OCI-LY7 (cell line): ENCODE results near the gene EXOSC10. TPM values are rescaled to one million over a fixed set of nuclear protein-coding genes. Genes with fewer than 3 reads are reported as not detected.
A peak's percentile ranks its signal among the peaks of the same experiment; 100 is the strongest.
"Not testable (repeated sequence)": the region's sequence is repeated elsewhere in the genome, so short reads cannot be mapped to it uniquely, and the experiment has no call there.

ENCODE experiments used
- BruUV-seq: library from RNA; stranded (reverse); fragments of 400-500 nt; replicated peaks from 2 replicates; lab custom pipeline; 2021; lab: Mats Ljungman, UMichigan
- CTCF ChIA-PET: fragments of 300-600 bp; sonication (Branson Sonifier 250); formaldehyde crosslinking; loops from one replicate; lab custom pipeline; 2022; ENCODE audit warnings: antibody characterized with exemption; ENCODE audit not compliant: unreplicated experiment; lab: Charles Lee
- POLR2A ChIA-PET: fragments of 300-600 bp; sonication (Branson Sonifier 250); formaldehyde crosslinking; loops from one replicate; lab custom pipeline; 2022; ENCODE audit warnings: antibody characterized with exemption; lab: Charles Lee
- DNase-seq: peaks from one replicate; pipeline ENCODE4 v3.0.0-alpha.2; 2015; ENCODE audit warnings: low spot score
- H2AFZ ChIP-seq: fragments of 200-600 bp; sonication (generic), shearing (Covaris generic); 2 replicates; pipeline ENCODE4 v1.6.1; 2014; ENCODE audit warnings: mild to moderate bottlenecking, antibody characterized with exemption, low read length, moderate library complexity
- H3K27ac ChIP-seq: fragments of 200-600 bp; sonication (generic); 2 replicates; pipeline ENCODE4 v1.5.1; 2014; ENCODE audit warnings: mixed run types, low read depth, mild to moderate bottlenecking, moderate library complexity, low read length, inconsistent platforms; ENCODE audit not compliant: poor library complexity, severe bottlenecking
- H3K36me3 ChIP-seq: fragments of 200-600 bp; sonication (generic); 2 replicates; pipeline ENCODE4 v1.6.1; 2014; ENCODE audit warnings: mild to moderate bottlenecking, antibody characterized with exemption, low read length, moderate library complexity, mixed read lengths; ENCODE audit not compliant: insufficient read depth
- H3K4me1 ChIP-seq: fragments of 200-600 bp; sonication (generic); 2 replicates; pipeline ENCODE4 v1.5.1; 2014; ENCODE audit warnings: mild to moderate bottlenecking, low read length; ENCODE audit not compliant: insufficient read depth, poor library complexity, severe bottlenecking
- H3K4me2 ChIP-seq: fragments of 200-600 bp; sonication (generic); 2 replicates; pipeline ENCODE4 v1.6.1; 2014; ENCODE audit warnings: mild to moderate bottlenecking, low read length
- H3K4me3 ChIP-seq: fragments of 200-600 bp; sonication (generic); 2 replicates; pipeline ENCODE4 v1.5.1; 2014; ENCODE audit warnings: mild to moderate bottlenecking, low read depth, low read length; ENCODE audit not compliant: poor library complexity, severe bottlenecking
- H3K79me2 ChIP-seq: fragments of 200-600 bp; sonication (generic); 2 replicates; pipeline ENCODE4 v1.6.1; 2016; ENCODE audit warnings: low read depth, mild to moderate bottlenecking, low read length, moderate library complexity, mixed read lengths; ENCODE audit not compliant: insufficient read depth
- H3K9me2 ChIP-seq: fragments of 200-600 bp; sonication (generic); 2 replicates; pipeline ENCODE4 v1.6.1; 2016; ENCODE audit warnings: mild to moderate bottlenecking, low read length, mixed read lengths; ENCODE audit not compliant: insufficient read depth
- H3K9me3 ChIP-seq: fragments of 200-600 bp; sonication (generic); 2 replicates; pipeline ENCODE4 v1.6.1; 2014; ENCODE audit warnings: mild to moderate bottlenecking, mixed run types, low read length, mixed read lengths
- H4K20me1 ChIP-seq: fragments of 200-600 bp; sonication (generic); 2 replicates; pipeline ENCODE4 v1.6.1; 2014; ENCODE audit warnings: mild to moderate bottlenecking, antibody characterized with exemption, low read length, moderate library complexity, mixed read lengths; ENCODE audit not compliant: insufficient read depth
- EZH2phosphoT487 ChIP-seq: fragments of 200-600 bp; sonication (generic); IDR thresholded peaks from 2 replicates; pipeline ENCODE4 v1.6.1; 2018; ENCODE audit warnings: low read depth, borderline replicate concordance, mild to moderate bottlenecking, mixed run types, antibody characterized with exemption, low read length, moderate library complexity, mixed read lengths
- intact Hi-C: fragments of 100-400 bp; cut with micrococcal nuclease; formaldehyde crosslinking; loops from one replicate; pipeline ENCODE4 v1.10.0; 2022; ENCODE audit not compliant: unreplicated experiment
- total RNA-seq, 2 experiments: library from RNA; depleted of rRNA in 1 of 2; stranded (reverse); fragments of >200 nt in 1 of 2; shearing (Covaris generic) in 1 of 2; gene quantifications; 2 replicates each; pipeline ENCODE4 v1.2.3, GENCODE V29; 2014 to 2022
- TF ChIP-seq, protein P1 (sequence below): fragments of 200-600 bp; sonication (generic); conservative IDR thresholded peaks from 2 replicates; pipeline ENCODE4 v1.5.1; 2014; ENCODE audit warnings: mild to moderate bottlenecking, antibody characterized with exemption, low read length, moderate library complexity, mixed read lengths

The EXOSC10 gene
- total RNA-seq, 2 experiments from 2014 or later: 75.1 to 91.9 TPM

DNA sequence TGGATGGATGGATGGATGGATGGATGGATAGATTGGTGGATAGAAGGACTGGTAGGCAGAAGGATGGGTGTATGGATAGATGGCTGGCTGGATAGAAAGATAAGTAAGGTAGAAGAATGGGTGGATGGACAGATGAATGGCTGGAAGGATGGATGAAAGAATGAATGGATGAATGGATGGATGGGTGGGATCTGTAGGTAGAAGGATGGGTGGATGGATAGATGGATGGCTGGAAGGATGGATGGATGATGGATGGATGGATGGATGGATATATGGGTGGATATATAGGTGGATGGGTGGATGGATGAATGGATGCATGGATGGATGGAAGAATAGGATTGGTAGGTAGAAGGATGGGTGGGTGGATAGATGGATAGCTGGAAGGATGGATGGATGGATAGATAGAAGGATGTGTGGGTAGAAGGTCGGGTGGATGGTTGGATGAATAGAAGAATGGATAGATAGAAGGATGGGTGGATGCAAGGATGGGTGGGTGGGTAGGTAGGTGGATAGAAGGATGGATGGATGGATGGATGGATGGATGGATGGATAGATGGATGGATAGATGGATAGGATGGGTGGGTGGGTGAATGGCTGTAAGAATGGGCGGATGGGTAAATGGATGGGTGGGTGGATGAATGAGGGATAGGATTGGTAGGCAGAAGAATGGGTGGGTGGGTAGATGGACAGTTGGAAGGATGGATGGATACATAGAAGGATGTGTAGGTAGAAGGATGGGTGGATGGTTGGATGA is 60.1 kb downstream of the EXOSC10 start:
- no peak for TF ChIP-seq EZH2phosphoT487
- TF ChIP-seq, protein P1, sequence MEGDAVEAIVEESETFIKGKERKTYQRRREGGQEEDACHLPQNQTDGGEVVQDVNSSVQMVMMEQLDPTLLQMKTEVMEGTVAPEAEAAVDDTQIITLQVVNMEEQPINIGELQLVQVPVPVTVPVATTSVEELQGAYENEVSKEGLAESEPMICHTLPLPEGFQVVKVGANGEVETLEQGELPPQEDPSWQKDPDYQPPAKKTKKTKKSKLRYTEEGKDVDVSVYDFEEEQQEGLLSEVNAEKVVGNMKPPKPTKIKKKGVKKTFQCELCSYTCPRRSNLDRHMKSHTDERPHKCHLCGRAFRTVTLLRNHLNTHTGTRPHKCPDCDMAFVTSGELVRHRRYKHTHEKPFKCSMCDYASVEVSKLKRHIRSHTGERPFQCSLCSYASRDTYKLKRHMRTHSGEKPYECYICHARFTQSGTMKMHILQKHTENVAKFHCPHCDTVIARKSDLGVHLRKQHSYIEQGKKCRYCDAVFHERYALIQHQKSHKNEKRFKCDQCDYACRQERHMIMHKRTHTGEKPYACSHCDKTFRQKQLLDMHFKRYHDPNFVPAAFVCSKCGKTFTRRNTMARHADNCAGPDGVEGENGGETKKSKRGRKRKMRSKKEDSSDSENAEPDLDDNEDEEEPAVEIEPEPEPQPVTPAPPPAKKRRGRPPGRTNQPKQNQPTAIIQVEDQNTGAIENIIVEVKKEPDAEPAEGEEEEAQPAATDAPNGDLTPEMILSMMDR: no peak
- no peak overlapping the region for H3K4me2 ChIP-seq
- CTCF ChIA-PET: no interaction called here
- H3K9me2 ChIP-seq: no peaks in the 10 kb centered on the region
- BruUV-seq: no TSS peak
- POLR2A ChIA-PET: interaction anchor here (0.6 to 1.0 kb wide), 2 partner anchors 30 to 142 kb away, joined by 4 to 5 read pairs; no protein-coding TSS in a partner anchor
- H3K79me2 ChIP-seq: no peaks in the 10 kb centered on the region
- H3K4me1 ChIP-seq: peaks cover 4% of the 10 kb centered on the region
- no peak overlapping the region for H2AFZ ChIP-seq
- no peaks in the 10 kb centered on the region for H3K9me3 ChIP-seq
- DNase-seq: no peak
- no peaks in the 10 kb centered on the region for H4K20me1 ChIP-seq
- H3K27ac ChIP-seq: no peak overlapping the region
- H3K36me3 ChIP-seq: no peaks in the 10 kb centered on the region
- no peak overlapping the region for H3K4me3 ChIP-seq
- intact Hi-C loops: loop anchor here (5.0 to 10.0 kb wide), 2 partner anchors 73 to 205 kb away; no protein-coding TSS in a partner anchor

DNA sequence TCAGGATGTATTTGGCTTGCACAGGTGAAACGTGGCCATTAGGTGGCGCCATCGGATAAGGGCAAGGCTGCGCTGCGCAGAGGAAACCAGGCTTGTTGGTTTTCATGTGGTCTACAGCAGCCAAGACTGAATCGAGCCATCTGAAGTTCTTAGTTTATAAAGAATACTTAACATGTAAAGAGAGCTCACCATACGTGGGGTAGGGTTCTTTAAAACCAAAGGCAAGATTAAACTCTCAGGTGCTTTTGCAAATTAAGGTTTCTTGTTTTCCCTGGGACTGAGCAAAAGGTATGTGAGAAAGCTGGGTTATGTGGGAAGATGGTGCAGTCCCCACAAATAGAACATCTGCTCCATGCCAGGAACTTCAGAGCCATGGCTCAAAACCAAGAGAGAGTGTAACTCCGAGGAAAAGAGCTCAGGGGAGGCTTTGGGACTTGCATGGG is 61.9 kb downstream of the EXOSC10 start:
- no TSS peak for BruUV-seq
- Histone ChIP-seq H3K9me3 (no peaks in the 10 kb centered on the region), H4K20me1 (no peaks in the 10 kb centered on the region), H3K9me2 (no peaks in the 10 kb centered on the region), H3K27ac (no peak overlapping the region), H3K4me1 (peaks cover 4% of the 10 kb centered on the region), H3K79me2 (no peaks in the 10 kb centered on the region), H3K36me3 (no peaks in the 10 kb centered on the region), H3K4me2 (no peak overlapping the region), H2AFZ (no peak overlapping the region), H3K4me3 (no peak overlapping the region)
- intact Hi-C loops: loop anchor here (1.0 to 10.0 kb wide), 5 partner anchors 35 to 605 kb away; no protein-coding TSS in a partner anchor
- ChIA-PET POLR2A (interaction anchor here (1.1 to 1.3 kb wide), 4 partner anchors 11 to 115 kb away, joined by 3 to 4 read pairs (median 3); partner anchors contain the start of gene EXOSC10), CTCF (interaction anchor here (0.6 to 1.6 kb wide), 6 partner anchors 24 to 606 kb away, joined by 3 to 12 read pairs (median 4); partner anchors contain the start of gene ANGPTL7)
- TF ChIP-seq, protein P1: peak; percentile 100
- no peak for TF ChIP-seq EZH2phosphoT487
- peak; percentile 87 for DNase-seq

DNA sequence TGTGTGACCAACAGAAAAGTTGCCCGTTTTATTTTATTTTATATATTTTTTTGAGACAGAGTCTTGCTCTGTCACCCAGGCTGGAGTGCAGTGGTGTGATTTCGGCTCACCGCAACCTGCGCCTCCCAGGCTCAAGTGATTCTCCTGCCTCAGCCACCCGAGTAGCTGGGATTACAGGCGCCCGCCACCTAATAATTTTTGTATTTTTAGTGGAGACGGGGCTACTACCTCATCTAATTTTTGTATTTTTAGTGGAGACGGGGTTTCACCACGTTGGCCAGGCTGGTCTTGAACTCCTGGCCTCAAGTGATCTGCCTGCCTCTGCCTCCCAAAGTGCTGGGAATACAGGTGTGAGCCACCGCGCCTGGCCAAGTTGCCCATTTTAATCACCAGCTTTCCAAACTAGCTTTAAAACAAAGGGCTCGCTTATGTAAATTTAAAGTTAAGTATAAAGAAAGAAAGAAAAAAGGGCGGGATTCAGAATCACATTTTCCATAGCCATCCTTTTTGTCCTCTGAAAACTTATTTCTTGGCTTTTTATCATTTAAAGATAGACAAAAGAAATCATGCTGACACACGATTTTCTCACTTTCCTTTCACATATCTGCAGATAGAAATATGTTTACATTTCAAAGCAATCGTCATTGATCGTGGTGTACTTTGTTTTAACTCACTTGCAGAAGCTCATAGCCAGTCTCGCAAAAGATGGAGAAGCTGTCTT is 62.5 kb downstream of the EXOSC10 start:
- not testable (repeated sequence) for H3K27ac ChIP-seq, H3K4me1 ChIP-seq, H3K4me3 ChIP-seq, DNase-seq, H3K36me3 ChIP-seq, H2AFZ ChIP-seq, H3K9me3 ChIP-seq, BruUV-seq, H3K79me2 ChIP-seq, H3K4me2 ChIP-seq, H4K20me1 ChIP-seq, H3K9me2 ChIP-seq
- ChIA-PET CTCF (interaction anchor here (0.6 to 1.6 kb wide), 6 partner anchors 24 to 606 kb away, joined by 3 to 12 read pairs (median 4); partner anchors contain the start of gene ANGPTL7), POLR2A (interaction anchor here (1.1 to 1.3 kb wide), 4 partner anchors 12 to 116 kb away, joined by 3 to 4 read pairs (median 3); partner anchors contain the start of gene EXOSC10)
- intact Hi-C loops: loop anchor here (1.0 to 10.0 kb wide), 5 partner anchors 35 to 606 kb away; no protein-coding TSS in a partner anchor
